NCI-H82 (cell line): Measurements from ENCODE around the gene APBA1.
A peak's percentile ranks its signal among the peaks of the same experiment; 100 is the strongest.

ENCODE experiments used
- DNase-seq: peaks from one replicate; lab custom pipeline; 2025; lab: John Stamatoyannopoulos, UW

Gene APBA1

GRCh38 chr9:69671879-69672595, at the start of gene APBA1:
TSS of gene APBA1 (minus strand) at chr9:69672371.
- peak; percentile 76 for DNase-seq

DNA sequence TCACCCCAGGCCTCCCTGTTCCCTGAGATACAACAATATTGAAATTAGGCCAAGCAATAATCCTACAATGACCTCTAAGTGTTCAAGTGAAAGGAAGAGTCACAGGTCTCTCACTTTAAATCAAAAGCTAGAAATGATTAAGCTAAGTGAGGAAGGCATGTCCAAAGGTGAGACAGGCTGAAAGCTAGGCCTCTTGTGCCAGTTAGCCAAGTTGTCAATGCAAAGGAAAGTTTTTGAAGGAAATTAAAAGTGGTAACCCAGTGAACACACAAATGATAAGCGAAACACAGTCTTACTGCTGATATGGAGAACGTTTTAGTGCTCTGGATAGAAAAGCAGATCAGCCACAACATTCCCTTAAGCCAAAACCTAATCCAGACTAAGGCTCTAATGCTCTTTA, 47.8 kb upstream of the APBA1 start:
- peak; percentile 69 for DNase-seq

DNA sequence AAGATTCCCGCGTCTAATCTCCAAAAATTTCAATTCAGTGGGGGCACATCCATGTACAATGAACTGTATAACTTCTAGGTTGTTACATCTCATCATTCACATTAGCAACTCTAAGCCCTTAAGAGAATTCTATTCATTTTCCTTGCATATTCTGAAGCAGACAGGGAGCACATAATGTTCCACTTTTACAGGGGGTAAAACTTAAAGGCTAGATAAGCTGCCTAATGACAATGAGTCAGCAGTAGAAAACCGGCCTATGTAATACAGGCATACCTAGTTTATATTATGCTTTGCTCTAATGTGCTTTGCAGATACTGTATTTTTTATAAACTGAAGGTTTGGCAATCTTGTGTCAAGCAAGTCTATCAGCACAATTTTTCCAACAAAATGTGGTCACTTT, 47.2 kb upstream of the APBA1 start:
- peak; percentile 2 for DNase-seq

DNA sequence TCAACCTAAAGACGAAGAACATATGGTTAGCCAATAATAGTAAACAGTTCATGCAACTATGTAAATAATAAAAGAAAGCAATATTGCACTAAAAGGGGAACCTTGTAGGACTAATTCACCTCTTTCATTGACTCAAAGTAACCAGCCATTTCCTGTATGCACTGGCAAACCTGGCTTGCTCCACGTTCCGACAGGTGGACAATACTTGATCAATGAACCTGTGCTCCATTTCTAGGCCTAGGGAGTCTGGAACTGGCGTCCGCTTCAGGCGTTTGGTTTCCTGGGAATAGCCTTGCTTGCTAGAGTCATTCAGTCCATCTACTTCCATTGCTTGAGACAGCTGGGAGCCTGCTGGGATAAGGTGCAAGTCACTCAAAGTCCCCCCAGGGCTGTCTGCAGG, 46.0 kb upstream of the APBA1 start:
- DNase-seq = no peak

GRCh38 chr9:69715825-69716224, 43.7 kb upstream of the APBA1 start:
- DNase-seq = no peak

DNA sequence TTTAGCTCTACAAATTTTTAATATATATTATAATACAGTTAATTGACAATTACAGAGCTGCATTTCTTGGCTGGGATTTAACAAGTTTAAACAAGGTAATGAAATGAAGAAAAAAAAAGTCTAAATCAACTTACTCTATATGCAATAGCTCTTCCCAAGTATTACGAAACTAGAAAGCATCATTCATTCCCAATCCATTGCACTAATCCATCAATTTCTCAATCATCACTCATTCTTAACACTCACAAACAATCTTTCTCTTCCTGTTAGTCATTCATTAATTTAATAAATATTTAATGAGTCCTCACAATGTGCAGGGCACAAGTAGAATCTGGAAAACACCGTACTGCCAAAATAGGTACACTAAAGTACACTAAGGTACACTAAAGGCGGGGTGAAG, 42.9 kb upstream of the APBA1 start:
- DNase-seq = no peak

GRCh38 chr9:69697475-69697874, 25.3 kb upstream of the APBA1 start:
- no peak for DNase-seq

- no peak for DNase-seq
These were observed 24.6 kb upstream of the APBA1 start for GRCh38 chr9:69696802-69697201.

- no peak for DNase-seq
These were observed 17.9 kb upstream of the APBA1 start for GRCh38 chr9:69689991-69690538.

- no peak for DNase-seq
These were observed 11.8 kb upstream of the APBA1 start for GRCh38 chr9:69683927-69684326.

GRCh38 chr9:69678843-69679538, 6.8 kb upstream of the APBA1 start:
- DNase-seq = no peak

DNA sequence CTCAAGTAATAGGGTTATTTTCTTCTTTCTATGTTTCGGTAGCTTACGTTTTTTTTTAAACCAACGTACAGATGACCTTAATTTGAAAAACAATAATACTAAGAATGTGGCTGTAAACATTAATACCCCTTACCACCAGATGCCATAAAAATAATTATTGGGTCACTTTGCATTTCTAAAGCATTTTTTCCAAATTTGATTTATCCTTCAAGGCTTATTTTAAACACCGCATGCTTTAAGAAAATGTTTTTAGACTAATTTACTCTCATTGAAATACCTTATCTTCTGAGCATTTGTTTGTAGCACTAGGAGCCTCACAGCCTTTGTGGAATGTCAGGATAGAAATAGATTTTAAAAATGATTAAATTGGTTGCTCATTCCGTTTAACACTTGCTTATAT, 5.8 kb upstream of the APBA1 start:
- DNase-seq = no peak

DNA sequence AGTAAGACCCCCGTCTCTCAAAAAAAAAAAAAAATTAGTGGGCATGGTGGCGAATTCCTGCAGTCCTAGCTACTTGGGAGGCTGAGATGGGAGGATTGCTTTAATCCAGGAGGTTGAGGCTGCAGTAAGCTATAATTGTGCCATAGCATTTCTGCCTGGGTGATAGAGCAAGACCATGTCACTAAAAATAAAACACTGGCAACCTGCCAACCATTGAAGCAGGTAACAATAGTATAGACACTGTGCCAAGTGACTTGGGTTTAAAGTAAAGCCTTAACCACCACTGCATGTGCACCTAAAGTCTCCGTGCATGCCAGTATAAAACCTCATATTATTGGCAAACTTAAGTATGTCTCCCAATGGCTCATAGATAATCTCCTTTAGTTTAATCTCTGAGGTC, 3.4 kb upstream of the APBA1 start:
- peak; percentile 6 for DNase-seq

- DNase-seq = no peak
These were observed 2.7 kb upstream of the APBA1 start for GRCh38 chr9:69674716-69675438.

DNA sequence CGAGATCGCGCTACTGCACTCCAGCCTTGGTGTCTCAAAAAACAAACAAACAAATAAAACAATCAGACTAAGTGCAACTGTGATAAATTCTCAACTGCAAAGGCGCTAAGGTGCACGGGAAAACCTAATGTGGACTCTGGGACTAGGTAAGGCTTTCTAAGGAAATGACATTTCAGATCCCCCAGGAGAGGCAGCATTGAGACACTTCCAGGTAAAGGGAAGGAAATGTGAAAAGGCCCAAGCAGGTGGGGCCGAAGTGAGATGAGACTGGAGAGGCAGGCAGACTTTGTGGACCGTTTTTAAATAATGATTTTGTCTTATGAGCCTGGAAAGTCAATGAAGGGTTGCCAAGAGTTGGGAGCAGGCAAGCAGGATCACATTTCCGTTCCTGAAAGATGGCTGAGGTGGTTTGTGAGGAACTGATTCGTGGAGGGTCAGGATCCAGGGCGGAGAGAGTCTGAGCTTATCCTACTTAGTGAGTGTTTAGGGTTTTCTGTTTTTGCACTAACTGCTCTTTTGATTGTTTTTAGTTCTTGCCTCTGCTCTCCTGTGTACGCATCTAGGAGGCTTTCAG, 2.0 kb upstream of the APBA1 start:
- peak; percentile 42 for DNase-seq

DNA sequence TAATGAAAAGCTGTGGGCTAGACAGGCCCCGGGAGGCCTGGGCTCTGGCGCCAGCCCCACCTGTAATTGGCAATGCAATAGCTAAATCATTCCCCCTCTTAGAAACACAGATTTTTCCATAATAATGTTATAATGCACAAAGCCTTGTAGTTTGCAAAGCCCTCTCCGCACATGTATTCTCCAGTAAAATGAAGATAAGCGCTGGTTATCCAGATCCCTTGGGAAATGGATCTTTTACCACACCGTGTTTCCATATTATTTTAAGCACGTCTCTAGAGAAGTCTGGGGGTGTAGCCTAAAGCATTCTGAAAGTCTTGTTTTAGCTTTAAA, 1.1 kb upstream of the APBA1 start:
- no peak for DNase-seq

DNA sequence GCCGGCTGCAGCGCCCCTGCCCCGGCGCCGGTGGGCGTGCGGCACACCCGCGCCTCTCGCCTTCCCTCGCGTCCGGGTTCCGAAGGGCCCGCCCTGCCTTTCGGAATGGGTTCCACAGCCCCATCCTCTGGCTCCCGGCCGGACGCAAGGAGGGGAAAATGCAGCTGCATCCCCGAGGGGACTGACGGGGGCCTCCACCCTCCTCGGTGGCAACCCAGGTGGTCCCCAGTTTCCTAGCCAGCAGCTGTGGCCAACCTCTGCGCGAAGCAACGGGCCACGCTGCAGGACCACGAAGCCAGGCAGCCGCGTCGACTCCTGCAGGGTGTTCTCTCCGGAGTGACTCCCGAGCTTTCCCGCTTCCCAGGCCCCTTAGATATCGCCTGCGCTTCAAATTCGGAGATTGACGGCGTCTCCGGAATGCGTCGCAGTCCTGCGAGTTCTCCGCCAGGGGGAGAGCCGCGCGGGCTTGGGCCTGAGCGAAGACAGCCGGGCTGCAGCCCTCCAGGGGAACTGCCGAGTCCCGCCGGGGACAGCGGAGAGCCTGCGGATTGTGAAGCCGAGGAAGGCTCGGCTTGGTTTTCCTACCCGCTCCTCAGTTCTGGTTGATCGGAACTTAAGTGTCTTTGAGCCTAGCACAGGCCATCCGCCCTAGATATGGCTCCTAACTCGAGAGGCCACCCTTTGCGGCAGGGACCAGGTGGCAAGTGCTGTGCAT, 582 bp upstream of the APBA1 start:
- peak; percentile 91 for DNase-seq

DNA sequence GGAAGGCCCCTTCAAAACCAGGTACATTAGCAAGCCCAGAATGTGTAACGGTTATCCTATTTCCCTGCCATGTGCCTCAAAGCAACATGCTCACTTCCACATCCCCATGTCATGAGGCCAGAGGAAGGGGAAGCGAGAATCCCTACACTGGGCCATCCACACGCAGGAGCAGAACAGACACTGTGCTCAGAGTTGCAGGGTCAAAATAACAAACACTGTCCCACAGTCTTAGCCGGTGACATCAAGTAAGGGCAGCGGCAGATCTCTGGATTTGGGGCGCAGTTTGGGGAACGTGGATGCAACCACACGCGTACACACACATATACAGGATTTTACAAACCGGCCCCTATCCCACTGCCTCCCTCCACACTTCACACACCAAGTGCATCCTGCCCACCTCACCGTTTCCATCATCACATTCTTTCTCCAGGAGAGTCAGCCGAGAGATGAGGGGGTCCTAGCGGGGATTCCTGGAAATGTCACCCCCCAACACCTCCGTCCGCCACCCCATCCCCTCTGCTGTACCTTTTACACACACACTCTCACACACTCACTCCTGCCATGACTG, 776 bp downstream of the APBA1 start:
- DNase-seq = no peak

GRCh38 chr9:69667306-69667705, 4.9 kb downstream of the APBA1 start:
- DNase-seq = no peak

DNA sequence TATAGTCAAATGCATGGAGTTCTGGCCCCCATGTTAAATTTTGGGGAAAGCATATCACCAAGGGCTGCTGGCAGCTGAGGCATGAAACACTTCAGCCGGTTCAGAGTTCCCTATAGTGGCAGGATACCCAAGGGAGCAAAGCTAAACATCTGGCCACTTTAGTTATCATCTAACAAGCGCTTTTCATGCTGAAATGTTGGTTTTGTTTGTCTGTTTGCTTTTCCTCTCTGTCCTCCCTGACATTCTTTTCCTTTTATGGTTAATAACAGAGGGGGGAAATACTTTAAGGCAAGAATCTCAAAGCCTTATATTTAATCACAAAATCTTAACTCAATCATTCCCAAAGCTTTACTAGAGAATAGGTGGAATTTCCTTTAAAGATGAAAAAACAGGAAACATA, 11.9 kb downstream of the APBA1 start:
- no peak for DNase-seq

DNA sequence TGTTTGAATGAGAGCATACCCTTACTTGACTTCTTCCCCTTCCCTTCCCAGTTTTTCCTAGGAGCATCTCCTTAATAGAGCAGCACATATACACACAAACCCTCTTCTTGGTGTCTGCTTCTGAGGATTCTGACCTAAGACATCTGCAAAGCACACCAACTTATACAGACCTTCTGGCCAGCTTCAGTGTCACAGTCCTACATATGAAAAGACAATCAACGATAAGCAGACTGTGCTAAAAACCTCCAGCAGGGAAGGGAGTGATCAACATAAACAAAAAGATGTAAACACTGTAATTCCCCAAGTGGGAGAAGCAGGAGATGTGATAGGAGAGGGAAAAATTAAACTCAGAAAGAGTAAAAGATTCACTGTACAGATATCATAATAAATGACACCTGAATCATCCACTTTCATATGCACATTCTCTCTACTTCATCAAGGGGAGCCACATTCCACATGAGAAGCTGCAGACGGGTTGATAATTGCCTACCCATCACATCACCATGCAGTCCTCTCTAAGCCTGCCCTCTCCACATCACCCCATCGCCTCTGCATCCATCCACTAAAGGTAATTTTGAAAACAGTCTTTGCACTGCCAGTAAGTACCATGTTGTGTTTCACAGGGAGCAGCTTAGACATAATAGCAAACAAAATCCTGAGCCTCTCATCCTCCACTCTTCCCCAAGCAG, 13.0 kb downstream of the APBA1 start:
- DNase-seq = no peak
